GM21528 (cell line): ENCODE data around the gene RAB4B.
"Not testable (repeated sequence)": the region's sequence is repeated elsewhere in the genome, so short reads cannot be mapped to it uniquely, and the experiment has no call there.

ENCODE experiments used
- ATAC-seq: cut with Tn5 transposase; IDR thresholded peaks from one replicate; pipeline ENCODE4 v1.9.1; 2021; ENCODE audit warnings: mild to moderate bottlenecking, moderate library complexity; ENCODE audit not compliant: unreplicated experiment, low FRiP score

The RAB4B gene

DNA sequence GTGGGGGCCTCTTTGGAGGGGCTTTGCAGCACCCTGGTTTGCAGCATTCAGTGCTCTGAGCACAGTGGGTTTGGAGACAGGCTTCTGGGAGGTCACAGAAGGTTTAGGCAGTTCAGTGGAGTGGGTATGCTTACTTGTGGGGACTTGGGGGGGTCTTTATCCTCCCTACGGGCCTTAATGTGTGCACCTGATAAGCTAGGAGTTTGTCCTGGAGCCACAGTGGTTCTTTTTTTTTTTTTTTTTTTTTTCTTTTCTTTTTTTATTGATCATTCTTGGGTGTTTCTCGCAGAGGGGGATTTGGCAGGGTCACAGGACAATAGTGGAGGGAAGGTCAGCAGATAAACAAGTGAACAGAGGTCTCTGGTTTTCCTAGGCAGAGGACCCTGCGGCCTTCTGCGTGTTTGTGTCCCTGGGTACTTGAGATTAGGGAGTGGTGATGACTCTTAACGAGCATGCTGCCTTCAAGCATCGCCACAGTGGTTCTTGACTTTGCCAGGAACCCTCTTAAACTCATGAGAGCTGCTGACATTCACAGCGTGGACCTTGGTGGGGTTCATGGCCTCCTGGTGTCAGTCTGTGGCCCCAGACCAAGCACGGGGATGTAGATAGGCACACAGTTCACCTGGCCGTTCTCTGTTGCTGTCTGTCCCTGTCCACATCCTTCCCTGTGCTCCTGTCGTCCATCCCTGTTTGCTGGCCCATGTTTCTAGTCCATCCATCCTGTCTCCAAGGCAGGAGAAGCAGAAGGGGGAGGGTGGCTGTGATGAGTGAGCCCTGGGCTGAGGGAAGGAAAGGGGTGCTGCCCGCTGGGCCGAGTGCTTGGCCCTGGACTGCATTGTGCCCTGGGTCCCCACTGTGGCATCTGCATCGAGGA is 23.6 kb downstream of the RAB4B start:
- no peak for ATAC-seq

DNA sequence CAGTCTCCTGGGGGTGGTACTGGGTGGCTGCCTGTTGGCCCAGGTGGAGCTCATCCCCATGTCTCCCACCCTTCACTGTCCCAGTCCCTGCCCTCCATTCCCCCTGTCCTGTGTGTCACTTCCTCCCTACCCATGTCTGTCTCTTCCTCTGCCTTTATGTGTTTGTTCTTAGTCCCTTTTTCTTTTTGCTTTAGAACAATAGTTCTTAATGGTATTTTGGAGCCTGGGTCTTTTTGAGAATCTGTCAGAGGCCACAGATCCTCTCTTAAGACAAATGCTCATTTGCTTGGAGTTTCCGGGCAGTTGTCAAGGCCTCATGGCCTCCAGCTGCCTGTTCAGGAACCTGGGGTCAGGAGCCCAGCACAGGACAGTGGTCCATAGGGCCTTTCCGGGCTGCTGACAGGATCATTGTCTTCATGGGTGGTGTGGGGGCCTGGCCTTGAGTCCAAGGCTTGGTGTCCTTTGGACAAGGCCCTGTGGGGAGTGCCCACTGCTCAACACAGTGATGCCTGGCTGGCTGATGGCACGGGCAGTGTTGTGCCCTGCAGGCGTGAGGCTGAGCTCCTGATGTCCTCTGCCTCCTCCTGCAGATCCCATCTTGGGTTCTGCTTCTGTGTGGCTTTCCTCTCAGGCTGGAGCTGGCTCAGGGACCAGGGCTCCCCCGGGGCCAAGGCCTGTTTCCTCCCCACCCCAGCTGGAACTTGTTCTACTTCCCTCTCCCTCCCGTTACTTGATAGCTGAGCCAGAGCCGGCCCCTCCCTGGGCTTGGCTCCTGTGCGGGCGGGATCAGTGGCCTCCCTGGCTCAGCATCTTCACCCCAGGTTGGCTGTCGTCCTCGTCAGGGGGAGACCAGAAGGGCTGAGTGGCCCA is 24.5 kb downstream of the RAB4B start:
- ATAC-seq = no peak

DNA sequence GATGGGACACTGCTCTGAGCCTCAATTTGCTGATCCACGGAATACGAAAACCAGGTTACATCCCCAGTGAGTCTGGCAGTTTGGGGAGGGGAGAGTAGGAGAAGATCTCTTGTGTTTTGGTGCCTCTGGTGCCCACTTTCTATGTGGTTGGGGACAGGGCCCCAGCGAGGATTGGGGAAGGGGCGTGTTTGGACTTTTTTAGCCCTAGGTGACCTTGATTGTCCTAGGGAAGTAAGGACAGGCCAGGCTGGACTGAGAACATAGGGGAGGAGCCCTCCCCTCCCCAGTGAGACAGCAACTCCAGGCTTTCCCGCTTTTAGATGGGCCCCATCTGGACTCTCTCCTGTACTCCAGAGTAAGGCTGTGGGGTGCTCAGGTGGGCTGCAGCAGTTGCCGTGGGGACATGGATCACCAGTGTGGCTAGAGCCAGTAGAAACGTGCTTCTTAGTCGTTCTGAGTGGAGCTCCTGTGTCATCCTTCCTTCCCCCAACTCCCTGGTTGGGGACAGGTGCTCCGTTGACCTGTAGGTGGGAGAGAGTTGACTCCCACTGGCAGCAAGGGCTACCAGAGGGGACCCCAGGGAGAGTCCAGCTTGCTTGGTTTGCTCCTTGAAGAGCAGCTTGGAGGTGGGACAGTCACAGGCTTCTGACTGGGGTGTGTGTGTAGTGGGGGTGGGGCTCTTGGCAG is 25.3 kb downstream of the RAB4B start:
- no peak for ATAC-seq

DNA sequence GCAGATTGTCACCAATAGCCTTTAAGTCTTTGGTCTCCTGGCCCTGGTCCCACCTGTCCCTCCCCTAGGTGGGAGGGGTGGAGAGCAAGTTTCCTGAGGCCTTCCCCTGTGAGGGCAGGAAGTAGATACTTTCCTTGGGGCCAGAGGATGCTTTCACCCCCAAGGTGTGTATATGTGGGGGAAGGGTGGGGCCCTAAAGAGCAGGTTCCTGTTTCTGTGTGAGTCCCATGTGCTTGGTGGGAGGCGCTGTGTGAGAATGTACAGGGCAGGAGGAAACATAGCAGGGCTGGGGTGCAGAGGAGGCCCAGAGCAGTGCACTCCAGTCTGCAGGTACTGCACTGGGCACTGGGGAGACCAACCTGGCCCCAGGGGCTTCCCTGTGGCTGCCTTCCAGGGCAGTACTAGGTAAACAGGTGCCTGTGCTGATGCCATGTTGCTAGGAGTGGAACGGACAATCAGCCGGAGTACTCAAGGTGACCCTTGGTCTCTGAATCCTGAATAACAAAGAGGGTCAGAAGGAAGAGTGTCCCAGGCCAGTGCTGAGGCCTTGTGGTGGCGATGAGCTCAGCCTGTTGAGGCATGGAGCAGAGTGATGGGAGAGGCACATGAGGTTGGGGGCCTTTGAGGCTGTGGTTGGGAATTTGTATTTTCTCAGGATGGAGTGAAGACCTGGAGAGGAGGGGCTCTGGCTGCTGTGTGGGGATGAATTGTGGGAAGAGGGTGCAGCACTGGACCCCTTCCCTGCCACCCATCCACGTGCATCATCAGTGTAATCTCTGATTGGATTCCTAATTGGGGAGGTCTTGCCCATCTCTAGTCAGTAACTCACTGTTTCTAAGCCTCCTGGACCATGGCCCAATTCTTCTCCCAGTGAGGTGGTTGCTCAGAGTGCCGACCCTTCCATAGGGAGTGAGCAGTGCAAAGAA is 26.1 kb downstream of the RAB4B start:
- ATAC-seq = no peak

DNA sequence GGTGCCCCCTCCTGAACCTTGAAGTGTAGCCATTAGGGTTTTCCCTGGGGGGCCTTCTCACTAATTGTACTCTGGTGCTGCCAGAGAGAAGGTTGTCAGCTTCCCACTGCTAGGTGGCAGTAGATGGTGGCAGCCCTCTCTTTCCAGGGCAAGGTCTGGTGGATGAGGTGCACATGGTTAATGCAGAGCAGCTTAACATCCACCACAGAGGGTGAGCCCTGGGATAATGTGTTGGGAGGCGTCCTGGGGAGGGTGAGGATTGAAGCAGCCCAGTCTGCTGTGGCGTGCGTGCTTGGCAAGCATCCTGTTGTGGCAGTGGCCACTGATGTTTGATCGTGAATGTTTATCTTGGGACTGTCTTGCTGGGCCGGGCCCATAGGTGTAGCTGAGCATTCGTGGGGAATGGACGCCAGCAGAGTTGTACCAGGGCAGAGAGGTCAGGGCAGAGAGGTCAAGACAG is 26.8 kb downstream of the RAB4B start:
- ATAC-seq = no peak

DNA sequence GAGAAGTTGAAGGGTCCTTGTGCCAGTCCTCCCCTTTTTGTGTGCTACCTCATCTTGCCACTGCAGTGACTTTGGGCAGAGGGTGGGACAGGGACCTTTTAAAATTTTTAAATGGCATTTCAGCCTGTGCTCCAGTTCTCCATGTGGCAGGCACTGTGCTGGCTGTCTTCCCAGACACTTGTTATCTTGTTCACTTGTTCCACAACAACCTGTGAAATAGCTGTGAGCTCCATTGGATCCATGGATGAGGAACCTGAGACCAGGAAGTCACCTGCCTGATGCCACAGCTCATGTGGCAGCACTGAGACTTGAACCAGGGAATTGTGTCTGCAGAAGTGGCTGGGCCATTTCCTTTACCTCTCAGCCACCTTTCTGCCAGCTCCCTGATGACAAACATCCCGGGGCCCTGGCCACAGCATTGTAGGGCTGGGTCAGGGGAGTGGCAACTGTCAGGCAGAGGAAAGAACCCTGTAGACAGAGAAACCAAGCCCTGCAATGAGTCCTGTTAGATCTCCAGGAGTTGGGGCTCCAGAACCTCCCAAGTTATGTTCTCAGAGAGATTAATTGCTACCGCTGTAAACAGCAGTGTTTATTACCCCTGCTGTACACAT is 27.3 kb downstream of the RAB4B start:
- no peak for ATAC-seq

DNA sequence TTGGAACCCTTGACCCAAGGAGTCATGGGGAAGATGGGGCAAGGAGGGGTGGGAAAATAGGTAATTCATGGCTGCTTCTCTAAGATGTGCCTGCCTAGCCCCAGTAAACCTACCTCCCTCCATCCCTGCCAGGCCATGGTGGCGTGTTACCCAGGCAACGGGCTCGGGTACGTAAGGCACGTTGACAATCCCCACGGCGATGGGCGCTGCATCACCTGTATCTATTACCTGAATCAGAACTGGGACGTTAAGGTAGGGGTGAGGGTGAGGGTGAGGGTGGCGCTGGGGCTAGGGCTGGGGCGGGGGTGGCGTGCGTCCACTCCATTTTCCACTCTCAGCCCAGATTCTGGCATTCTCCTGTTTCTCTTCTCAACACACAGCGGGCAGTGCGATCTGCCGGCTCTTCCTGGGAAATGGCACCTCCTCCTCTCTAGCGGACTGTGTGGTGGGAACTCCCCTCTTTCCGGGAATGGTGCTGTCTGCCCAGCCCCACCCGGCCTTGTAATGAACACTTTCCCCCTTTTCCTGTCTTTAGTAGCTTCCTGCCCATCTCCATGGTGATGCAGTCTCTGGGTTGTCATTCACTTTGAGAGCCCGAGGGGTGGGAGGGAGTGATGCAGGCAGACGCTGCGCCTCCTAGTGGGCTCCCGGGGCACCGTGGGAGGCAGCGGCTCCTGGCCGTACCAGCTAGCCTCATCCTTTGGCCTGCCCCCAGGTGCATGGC is 28.5 kb downstream of the RAB4B start:
- ATAC-seq = no peak

DNA sequence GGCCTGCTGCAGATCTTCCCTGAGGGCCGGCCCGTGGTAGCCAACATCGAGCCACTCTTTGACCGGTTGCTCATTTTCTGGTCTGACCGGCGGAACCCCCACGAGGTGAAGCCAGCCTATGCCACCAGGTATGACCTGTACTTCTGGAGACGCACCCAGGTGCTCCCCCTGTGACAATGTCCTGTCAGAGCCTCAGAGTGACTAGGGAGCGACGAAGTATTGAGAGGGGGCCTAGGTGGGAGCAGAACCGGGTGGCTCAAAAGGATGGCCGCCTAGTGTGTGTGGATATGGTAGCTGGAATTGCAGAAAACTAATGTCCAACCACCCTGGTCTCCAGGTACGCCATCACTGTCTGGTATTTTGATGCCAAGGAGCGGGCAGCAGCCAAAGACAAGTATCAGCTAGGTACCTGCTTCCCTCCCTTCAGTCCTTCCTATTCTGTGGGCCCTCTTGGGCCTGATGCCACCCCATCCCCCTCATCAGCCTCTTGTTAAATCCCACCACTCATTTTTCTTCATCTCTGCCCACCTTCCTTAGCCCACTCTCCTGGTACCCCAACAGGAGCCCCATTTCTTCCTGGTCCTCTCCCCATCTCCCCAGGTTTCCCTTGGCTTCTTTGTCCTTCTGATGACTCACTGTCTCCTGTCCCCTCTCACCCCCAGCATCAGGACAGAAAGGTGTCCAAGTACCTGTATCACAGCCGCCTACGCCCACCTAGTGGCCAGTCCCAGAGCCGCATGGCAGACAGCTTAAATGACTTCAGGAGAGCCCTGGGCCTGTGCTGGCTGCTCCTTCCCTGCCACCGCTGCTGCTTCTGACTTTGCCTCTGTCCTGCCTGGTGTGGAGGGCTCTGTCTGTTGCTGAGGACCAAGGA is 29.3 kb downstream of the RAB4B start:
- ATAC-seq = no peak

DNA sequence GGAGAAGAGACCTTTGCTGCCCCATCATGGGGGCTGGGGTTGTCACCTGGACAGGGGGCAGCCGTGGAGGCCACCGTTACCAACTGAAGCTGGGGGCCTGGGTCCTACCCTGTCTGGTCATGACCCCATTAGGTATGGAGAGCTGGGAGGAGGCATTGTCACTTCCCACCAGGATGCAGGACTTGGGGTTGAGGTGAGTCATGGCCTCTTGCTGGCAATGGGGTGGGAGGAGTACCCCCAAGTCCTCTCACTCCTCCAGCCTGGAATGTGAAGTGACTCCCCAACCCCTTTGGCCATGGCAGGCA is 29.9 kb downstream of the RAB4B start:
- no peak for ATAC-seq

DNA sequence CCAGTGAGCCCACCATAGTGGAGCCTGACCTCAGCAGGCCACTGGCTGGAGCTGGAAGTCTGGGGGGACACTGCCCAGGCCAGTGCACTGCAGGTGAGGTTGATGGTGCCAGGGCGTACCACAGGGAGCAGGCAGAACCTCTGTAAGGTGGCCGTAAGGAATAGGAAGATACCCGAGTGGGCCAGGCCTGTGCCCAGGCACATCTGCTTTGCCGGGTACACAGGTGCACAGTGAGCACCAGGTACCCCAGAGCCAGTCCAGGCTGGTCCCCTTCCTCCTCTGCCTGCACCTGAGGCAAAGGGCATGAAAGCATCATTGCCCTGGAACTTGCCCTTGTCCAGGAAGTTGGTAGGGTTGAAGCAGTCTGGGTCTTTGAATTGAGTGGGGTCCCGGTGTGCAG is 30.4 kb downstream of the RAB4B start:
- ATAC-seq = no peak

DNA sequence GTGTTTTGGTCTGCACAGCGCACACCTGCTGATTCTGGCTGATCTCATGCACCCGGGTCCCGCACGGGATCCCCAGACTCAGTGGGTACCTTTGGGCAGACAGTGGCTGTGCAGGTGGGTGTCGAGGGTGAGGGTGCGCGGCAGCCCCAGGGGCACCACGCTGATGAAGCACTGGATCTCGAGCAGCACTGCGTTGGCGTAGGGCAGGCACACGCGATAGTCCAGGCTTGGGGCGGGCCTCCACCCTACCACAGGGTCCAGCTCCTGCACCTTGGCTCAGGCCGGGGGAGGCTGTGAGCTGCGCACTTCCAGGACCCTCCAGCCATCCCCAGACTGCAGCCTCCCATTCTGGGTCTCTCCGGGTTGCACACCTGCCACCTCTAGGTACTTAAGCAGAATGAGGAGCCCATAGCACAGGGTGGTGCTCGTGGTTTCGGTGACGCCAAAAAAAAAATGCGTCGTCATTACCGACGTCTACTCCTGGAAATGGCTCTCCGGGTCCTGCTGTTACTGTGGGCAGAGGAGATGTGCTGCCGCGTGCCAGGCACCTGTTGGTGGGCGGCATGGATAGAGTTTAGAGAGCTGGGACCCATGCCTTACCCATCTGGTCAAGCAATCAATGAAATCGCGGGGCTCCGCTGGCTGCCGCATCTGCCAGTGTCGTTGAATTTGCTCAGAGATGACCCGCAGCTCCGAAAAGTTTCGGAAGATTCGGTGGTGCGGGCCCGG is 31.5 kb downstream of the RAB4B start:
- ATAC-seq = no peak

DNA sequence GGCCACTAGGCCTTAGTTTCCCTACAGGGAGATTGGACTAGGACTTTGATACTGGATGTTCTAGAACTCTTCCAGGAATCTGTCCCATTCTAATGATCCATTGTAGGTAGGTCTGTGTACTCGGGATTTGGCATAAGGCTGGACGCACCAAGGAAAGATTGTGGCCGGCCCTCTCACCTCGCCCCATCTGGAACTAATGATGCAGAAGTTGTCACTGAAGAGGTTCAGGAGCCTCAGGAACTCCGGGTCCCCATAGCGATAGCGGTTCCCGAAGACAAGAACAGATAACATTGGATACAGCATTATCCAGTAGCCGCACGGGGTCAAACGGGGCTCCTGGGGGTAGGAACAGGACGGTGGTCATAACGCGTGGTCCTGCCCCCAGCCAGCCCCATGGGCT is 32.1 kb downstream of the RAB4B start:
- ATAC-seq = no peak

DNA sequence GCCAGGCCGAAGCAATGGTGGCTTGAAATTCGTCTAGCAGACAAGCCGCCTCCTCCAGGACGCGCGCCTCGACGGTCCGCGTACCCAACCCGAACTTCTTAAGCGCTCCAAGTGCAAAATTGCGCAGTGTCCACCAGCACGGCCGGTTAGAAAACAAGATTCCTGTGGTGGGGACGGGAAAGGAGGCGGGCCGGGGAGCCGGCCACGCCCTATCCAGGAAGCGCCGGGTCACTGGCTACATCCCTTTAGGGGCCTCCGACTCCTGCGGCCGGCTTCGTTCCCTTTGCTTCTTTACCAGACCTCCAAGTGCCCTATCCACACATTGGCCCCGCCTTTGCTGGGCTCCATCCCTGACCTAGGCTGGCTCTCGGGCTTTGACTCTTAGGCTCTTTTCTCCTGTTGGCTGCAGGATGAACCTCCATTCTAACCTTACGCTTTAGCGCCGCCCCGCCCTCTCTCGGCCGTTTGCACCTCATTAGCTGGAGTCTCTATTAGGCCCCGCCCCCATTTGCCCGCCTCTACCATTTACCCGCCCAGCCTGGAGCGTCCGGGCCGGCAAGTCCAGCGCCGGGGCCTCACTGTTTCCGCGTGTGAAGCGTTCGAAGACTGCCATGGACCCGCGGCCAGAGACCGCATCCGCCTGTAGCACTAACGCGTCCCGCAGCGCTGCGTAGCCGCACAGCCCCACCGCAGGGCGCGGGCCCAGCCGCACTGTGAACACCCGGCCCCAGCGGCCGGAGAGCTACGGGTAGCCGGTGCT is 32.8 kb downstream of the RAB4B start:
- ATAC-seq = peak; percentile 66

DNA sequence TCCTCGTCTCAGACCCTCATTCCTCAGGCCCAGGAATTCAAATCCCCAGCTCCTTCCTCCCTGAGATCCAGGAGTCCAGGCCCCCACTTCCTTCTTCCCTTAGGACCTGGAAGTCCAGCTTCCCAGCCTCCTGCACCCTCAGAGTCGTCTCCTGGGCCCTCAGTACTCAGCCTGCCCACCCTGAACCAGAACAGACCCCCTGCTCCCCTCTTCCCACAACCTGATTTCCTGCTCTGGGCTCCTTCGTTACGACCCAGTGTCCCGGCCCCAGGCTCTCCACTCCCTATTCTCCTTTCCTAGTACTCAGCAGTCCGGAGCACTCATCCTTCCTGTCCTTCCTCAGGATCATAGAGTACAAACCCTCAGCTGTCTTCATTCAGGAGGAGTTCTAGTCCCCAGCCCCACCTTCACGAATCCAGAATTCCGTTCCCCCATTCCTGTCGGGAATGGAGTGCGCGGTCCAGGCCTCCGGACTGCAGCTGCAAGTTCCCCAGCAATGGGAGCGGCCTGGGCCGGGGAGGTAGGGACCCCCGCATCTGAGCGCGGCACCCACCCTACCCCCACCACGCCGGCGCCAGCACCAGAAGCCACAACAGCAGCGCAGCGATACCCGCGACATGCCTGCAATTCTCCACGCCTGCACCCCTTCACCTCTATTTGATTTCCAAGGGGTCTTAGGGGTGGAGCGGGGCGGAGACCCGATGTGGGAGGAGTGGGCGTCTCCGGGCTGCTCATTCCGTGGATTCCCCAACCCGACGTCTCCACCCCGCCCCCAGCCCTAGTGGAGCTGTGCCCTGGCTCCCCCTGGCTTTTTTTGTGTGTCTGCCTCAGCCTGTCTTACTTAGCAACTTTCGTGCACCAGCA is 33.7 kb downstream of the RAB4B start:
- ATAC-seq = no peak

DNA sequence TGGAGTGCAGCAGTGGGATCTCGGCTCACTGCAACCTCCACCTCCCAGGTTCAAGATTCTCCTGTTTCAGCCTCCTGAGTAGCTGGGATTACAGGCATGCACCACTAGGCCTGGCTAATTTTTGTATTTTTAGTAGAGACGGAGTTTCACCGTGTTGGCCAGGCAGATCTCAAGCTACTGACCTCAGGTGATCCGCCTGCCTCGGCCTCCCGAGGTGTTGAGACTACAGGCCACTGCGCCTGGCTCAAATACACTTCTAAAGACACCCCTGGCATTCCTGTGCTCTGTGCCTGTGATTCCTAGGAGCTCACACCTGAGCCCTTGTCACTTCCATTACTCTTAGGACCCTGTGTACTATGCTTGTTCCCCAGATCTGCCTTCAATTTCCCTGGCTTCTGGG is 34.5 kb downstream of the RAB4B start:
- not testable (repeated sequence) for ATAC-seq

DNA sequence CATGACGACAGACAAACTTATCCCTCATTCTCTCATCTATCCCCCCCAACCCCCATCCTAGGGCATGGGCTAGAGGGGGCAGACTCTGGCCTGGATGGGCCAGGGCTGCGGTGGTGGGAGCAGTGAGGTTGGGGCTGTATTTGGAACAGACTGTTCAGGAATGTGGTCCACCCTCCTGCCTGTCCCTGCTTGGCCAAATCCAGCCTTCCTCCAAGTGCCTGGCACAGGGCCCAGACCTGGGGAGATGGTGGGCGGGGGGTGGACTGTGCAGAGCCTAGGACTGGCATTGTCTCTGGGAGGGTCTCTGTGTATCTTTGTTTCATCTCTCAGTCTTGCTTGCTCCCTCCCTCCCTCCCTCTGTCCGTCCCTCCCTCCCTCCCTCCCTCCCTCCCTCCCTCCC is 35.1 kb downstream of the RAB4B start:
- ATAC-seq = no peak
